Measurements from ENCODE around the gene RAF1. TPM values are rescaled to one million over a fixed set of nuclear protein-coding genes. Genes with fewer than 3 reads are reported as not detected.

The RAF1 gene
- total and polyA plus RNA-seq, 2 experiments from 2014 or later, result 39.5 to 123 TPM

DNA sequence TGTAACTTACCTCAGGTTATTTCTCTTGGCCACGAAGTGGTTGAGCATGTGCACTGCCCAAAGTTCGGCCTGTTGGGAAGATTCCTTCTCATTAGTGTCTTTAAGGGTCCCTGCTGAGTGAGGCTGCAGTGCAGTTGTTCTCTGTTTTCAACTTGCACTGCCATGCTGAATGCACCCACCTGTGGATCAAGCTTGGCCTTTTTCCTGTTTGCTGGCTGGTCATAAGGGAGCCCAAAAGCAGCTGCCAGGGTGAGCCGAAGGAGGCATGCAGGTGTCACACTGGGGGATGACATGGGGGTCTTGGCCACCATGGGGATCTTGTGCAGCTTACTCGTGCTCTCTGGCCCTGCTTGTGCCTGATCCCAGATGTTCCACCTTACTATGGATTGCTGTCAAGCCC lies 46.1 kb upstream of the RAF1 start (continued):
- no peak for TF ChIP-seq CREB1 (CRISPR knock-in tag; IDR thresholded peaks at IDR 0.05; ENCODE audit: low read depth)
- TF ChIP-seq EZH2phosphoT487 (IDR thresholded peaks at IDR 0.05; ENCODE audit: unreplicated experiment), result no peak

DNA sequence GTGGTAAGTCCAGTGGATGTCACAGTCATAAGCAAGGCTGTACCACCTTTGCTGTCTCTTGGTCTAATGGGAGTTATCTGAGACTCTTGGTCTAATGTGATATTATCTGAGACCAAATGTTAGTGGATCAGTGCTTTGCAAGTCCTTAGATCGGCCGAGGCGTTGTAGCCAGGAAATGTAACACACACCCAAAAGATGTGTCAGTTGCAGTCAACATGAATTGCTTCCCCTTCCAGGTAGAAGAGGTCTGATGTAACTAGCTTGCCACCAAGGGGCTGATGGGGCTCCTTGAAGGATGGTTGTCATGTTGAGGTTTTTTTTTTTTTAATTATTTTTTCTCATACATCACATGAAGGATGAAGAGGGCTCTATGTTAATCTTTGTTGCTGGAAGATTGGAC lies 45.4 kb upstream of the RAF1 start:
- Histone ChIP-seq H3K4me3 (no peak overlapping the region), H3K9me2 (ENCODE audit: insufficient read depth) (peaks cover 3% of the 10 kb centered on the region; the same call in 1 of the 2 replicates), H2AFZ (no peak overlapping the region), H3F3A (replicated peaks; ENCODE audit: low read depth) (no peaks in the 10 kb centered on the region), H3K27me3 (ENCODE audit: insufficient read depth) (no peaks in the 10 kb centered on the region), H3K4me1 (ENCODE audit: insufficient read depth) (no peaks in the 10 kb centered on the region), H3K36me3 (ENCODE audit: insufficient read depth) (no peaks in the 10 kb centered on the region), H3K79me2 (replicated peaks; ENCODE audit: insufficient read depth) (no peaks in the 10 kb centered on the region), H4K20me1 (replicated peaks; ENCODE audit: insufficient read depth) (no peaks in the 10 kb centered on the region), H3K27ac (ENCODE audit: low read depth) (no peak overlapping the region), H3K4me2 (no peak overlapping the region)
- no peak for DNase-seq (ENCODE audit: low spot score)
- Mint-ChIP-seq H3K27ac (no peak overlapping the region), H3K4me3 (no peak overlapping the region), H3K9me3 (no peaks in the 10 kb centered on the region), H3K4me1 (no peaks in the 10 kb centered on the region), H3K36me3 (ENCODE audit: low read depth) (no peaks in the 10 kb centered on the region), H3K27me3 (ENCODE audit: insufficient read depth, low read depth, poor library complexity) (peaks cover 2% of the 10 kb centered on the region)
- ATAC-seq, result no peak
- TF ChIP-seq ZNF114 (CRISPR knock-in tag; IDR thresholded peaks at IDR 0.05) (no peak), JUNB (IDR thresholded peaks at IDR 0.05; ENCODE audit: unreplicated experiment) (no peak), CREB1 (CRISPR knock-in tag; IDR thresholded peaks at IDR 0.05; ENCODE audit: low read depth) (no peak), EZH2 (IDR thresholded peaks at IDR 0.05; ENCODE audit: low read depth, unreplicated experiment) (no peak), ZNF331 (CRISPR knock-in tag; IDR thresholded peaks at IDR 0.05; ENCODE audit: low read depth) (no peak), NANOG (IDR thresholded peaks at IDR 0.05; ENCODE audit: borderline replicate concordance) (no peak)
- TF ChIP-seq, protein P1, sequence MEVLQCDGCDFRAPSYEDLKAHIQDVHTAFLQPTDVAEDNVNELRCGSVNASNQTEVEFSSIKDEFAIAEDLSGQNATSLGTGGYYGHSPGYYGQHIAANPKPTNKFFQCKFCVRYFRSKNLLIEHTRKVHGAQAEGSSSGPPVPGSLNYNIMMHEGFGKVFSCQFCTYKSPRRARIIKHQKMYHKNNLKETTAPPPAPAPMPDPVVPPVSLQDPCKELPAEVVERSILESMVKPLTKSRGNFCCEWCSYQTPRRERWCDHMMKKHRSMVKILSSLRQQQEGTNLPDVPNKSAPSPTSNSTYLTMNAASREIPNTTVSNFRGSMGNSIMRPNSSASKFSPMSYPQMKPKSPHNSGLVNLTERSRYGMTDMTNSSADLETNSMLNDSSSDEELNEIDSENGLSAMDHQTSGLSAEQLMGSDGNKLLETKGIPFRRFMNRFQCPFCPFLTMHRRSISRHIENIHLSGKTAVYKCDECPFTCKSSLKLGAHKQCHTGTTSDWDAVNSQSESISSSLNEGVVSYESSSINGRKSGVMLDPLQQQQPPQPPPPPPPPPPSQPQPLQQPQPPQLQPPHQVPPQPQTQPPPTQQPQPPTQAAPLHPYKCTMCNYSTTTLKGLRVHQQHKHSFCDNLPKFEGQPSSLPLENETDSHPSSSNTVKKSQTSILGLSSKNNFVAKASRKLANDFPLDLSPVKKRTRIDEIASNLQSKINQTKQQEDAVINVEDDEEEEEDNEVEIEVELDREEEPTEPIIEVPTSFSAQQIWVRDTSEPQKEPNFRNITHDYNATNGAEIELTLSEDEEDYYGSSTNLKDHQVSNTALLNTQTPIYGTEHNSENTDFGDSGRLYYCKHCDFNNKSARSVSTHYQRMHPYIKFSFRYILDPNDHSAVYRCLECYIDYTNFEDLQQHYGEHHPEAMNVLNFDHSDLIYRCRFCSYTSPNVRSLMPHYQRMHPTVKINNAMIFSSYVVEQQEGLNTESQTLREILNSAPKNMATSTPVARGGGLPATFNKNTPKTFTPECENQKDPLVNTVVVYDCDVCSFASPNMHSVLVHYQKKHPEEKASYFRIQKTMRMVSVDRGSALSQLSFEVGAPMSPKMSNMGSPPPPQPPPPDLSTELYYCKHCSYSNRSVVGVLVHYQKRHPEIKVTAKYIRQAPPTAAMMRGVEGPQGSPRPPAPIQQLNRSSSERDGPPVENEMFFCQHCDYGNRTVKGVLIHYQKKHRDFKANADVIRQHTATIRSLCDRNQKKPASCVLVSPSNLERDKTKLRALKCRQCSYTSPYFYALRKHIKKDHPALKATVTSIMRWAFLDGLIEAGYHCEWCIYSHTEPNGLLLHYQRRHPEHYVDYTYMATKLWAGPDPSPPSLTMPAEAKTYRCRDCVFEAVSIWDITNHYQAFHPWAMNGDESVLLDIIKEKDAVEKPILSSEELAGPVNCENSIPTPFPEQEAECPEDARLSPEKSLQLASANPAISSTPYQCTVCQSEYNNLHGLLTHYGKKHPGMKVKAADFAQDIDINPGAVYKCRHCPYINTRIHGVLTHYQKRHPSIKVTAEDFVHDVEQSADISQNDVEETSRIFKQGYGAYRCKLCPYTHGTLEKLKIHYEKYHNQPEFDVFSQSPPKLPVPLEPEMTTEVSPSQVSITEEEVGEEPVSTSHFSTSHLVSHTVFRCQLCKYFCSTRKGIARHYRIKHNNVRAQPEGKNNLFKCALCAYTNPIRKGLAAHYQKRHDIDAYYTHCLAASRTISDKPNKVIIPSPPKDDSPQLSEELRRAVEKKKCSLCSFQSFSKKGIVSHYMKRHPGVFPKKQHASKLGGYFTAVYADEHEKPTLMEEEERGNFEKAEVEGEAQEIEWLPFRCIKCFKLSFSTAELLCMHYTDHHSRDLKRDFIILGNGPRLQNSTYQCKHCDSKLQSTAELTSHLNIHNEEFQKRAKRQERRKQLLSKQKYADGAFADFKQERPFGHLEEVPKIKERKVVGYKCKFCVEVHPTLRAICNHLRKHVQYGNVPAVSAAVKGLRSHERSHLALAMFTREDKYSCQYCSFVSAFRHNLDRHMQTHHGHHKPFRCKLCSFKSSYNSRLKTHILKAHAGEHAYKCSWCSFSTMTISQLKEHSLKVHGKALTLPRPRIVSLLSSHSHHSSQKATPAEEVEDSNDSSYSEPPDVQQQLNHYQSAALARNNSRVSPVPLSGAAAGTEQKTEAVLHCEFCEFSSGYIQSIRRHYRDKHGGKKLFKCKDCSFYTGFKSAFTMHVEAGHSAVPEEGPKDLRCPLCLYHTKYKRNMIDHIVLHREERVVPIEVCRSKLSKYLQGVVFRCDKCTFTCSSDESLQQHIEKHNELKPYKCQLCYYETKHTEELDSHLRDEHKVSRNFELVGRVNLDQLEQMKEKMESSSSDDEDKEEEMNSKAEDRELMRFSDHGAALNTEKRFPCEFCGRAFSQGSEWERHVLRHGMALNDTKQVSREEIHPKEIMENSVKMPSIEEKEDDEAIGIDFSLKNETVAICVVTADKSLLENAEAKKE (CRISPR knock-in tag; IDR thresholded peaks at IDR 0.05), result no peak
- TF ChIP-seq, protein P2, sequence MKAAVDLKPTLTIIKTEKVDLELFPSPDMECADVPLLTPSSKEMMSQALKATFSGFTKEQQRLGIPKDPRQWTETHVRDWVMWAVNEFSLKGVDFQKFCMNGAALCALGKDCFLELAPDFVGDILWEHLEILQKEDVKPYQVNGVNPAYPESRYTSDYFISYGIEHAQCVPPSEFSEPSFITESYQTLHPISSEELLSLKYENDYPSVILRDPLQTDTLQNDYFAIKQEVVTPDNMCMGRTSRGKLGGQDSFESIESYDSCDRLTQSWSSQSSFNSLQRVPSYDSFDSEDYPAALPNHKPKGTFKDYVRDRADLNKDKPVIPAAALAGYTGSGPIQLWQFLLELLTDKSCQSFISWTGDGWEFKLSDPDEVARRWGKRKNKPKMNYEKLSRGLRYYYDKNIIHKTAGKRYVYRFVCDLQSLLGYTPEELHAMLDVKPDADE (IDR thresholded peaks at IDR 0.05), result no peak
